Neuronal stem cell (in vitro differentiated cells): Measurements from ENCODE around the gene CEP85.
"Not testable (repeated sequence)": the region's sequence is repeated elsewhere in the genome, so short reads cannot be mapped to it uniquely, and the experiment has no call there.

Experiments used
- DNase-seq: peaks from one replicate; pipeline ENCODE4 v3.0.0-alpha.2; 2013; ENCODE audit warnings: low spot score
- H2AFZ ChIP-seq: one replicate; pipeline ENCODE4 v1.6.1; 2013; ENCODE audit warnings: mild to moderate bottlenecking, low read length, inconsistent platforms
- H2AK5ac ChIP-seq: 2 replicates; pipeline ENCODE4 v1.6.1; 2013; ENCODE audit warnings: low read depth, mild to moderate bottlenecking, inconsistent platforms, low read length, moderate library complexity, mixed read lengths
- H2BK120ac ChIP-seq: 2 replicates; pipeline ENCODE4 v1.6.1; 2013; ENCODE audit warnings: low read depth, mild to moderate bottlenecking, inconsistent platforms, low read length, moderate library complexity, mixed read lengths
- H2BK12ac ChIP-seq: one replicate; pipeline ENCODE4 v1.6.1; 2013; ENCODE audit warnings: low read length, inconsistent platforms
- H2BK15ac ChIP-seq: 2 replicates; pipeline ENCODE4 v1.6.1; 2013; ENCODE audit warnings: mild to moderate bottlenecking, low read length, inconsistent platforms, mixed read lengths
- H2BK5ac ChIP-seq: one replicate; pipeline ENCODE4 v1.6.1; 2013; ENCODE audit warnings: inconsistent platforms, mild to moderate bottlenecking, low read length, moderate library complexity
- H3K14ac ChIP-seq: one replicate; pipeline ENCODE4 v1.6.1; 2013; ENCODE audit warnings: low read length, inconsistent platforms
- H3K18ac ChIP-seq: 2 replicates; pipeline ENCODE4 v1.6.1; 2013; ENCODE audit warnings: low read length, inconsistent platforms
- H3K23ac ChIP-seq: 2 replicates; pipeline ENCODE4 v1.6.1; 2013; ENCODE audit warnings: low read depth, mild to moderate bottlenecking, mixed read lengths, low read length, inconsistent platforms; ENCODE audit not compliant: poor library complexity
- H3K27ac ChIP-seq: replicated peaks from 3 replicates; pipeline ENCODE4 v1.5.1; 2013; ENCODE audit warnings: low read length, inconsistent platforms
- H3K27me3 ChIP-seq, 3 experiments: 2 replicates each; pipeline ENCODE4 v1.6.1; 2013; ENCODE audit warnings: low read length in 3 of 3, mild to moderate bottlenecking in 2 of 3, inconsistent platforms in 1 of 3, low read depth in 1 of 3, mixed read lengths in 1 of 3, moderate library complexity in 1 of 3; ENCODE audit not compliant: control insufficient read depth in 3 of 3, insufficient read depth in 3 of 3
- H3K36me3 ChIP-seq, 2 donors: replicated peaks in 1 of 2; 2 replicates each; pipeline ENCODE4 v1.6.1; 2013; ENCODE audit warnings: low read length in 2 of 2; ENCODE audit not compliant: control insufficient read depth in 2 of 2, insufficient read depth in 2 of 2
- H3K4ac ChIP-seq: 2 replicates; pipeline ENCODE4 v1.6.1; 2013; ENCODE audit warnings: inconsistent platforms, mild to moderate bottlenecking, low read length, moderate library complexity
- H3K4me1 ChIP-seq, 2 donors: 1 replicate in 1 of 2; 2 replicates in 1 of 2; pipeline ENCODE4 v1.6.1; 2013; ENCODE audit warnings: low read length in 2 of 2, low read depth in 1 of 2; ENCODE audit not compliant: control insufficient read depth in 2 of 2, insufficient read depth in 1 of 2
- H3K4me2 ChIP-seq: one replicate; pipeline ENCODE4 v1.6.1; 2013; ENCODE audit warnings: mild to moderate bottlenecking, low read length, inconsistent platforms; ENCODE audit not compliant: insufficient read depth, poor library complexity, severe bottlenecking
- H3K4me3 ChIP-seq, 2 donors: 2 replicates each; pipeline ENCODE4 v1.5.1; 2013; ENCODE audit warnings: low read length in 2 of 2, mild to moderate bottlenecking in 2 of 2, inconsistent platforms in 1 of 2, moderate library complexity in 1 of 2
- H3K79me1 ChIP-seq: one replicate; pipeline ENCODE4 v1.6.1; 2013; ENCODE audit warnings: low read depth, mild to moderate bottlenecking, inconsistent platforms, low read length, moderate library complexity
- H3K9ac ChIP-seq: one replicate; pipeline ENCODE4 v1.6.1; 2013; ENCODE audit warnings: mild to moderate bottlenecking, low read depth, low read length, inconsistent platforms; ENCODE audit not compliant: poor library complexity
- H3K9me3 ChIP-seq, 2 donors: replicated peaks in 1 of 2; 2 replicates each; pipeline versions ENCODE3 to v1.6.1; 2013; ENCODE audit warnings: low read length in 2 of 2, mild to moderate bottlenecking in 2 of 2, inconsistent platforms in 1 of 2, low read depth in 1 of 2, mixed read lengths in 1 of 2, moderate library complexity in 1 of 2; ENCODE audit not compliant: control insufficient read depth in 2 of 2, insufficient read depth in 1 of 2
- H4K8ac ChIP-seq: one replicate; pipeline ENCODE4 v1.6.1; 2013; ENCODE audit warnings: low read depth, mild to moderate bottlenecking, inconsistent platforms, low read length, moderate library complexity
- H4K91ac ChIP-seq: one replicate; pipeline ENCODE4 v1.6.1; 2013; ENCODE audit warnings: low read length, low read depth, mild to moderate bottlenecking, inconsistent platforms; ENCODE audit not compliant: poor library complexity
- WGBS, 2 donors: extraction: QIAGEN DNeasy Blood & Tissue Kit; methylation state at CpG; one replicate each; pipeline ENCODE4 v1.1.7; 2013; ENCODE audit warnings: missing lambda C conversion rate in 2 of 2, mixed read lengths in 1 of 2; ENCODE audit not compliant: insufficient read length in 2 of 2, insufficient replicate concordance in 1 of 2; ENCODE audit errors: extremely low coverage in 2 of 2; 5-methylcytosine and 5-hydroxymethylcytosine counted together

The CEP85 gene

GRCh38 chr1:26221094-26221493 is 12.9 kb upstream of the CEP85 start:
- Histone ChIP-seq H3K27ac (no peak overlapping the region), H3K4me3 (no peak overlapping the region), H3K18ac (no peak overlapping the region), H3K27me3 (peaks cover 0 to 41% (median 11%) of the 10 kb centered on the region in 3 experiments), H3K23ac (no peak overlapping the region), H3K9me3 (no peaks in the 10 kb centered on the region), H3K79me1 (no peaks in the 10 kb centered on the region), H3K36me3 (no peaks in the 10 kb centered on the region), H2AFZ (no peak overlapping the region), H3K4me2 (no peak overlapping the region), H4K8ac (no peak overlapping the region), H2BK12ac (no peak overlapping the region), H2BK120ac (no peak overlapping the region), H3K4me1 (peaks cover 9 to 10% of the 10 kb centered on the region in 2 donors), H2AK5ac (no peak overlapping the region), H4K91ac (no peak overlapping the region), H2BK15ac (no peak overlapping the region), H2BK5ac (no peak overlapping the region), H3K14ac (no peak overlapping the region), H3K4ac (no peak overlapping the region), H3K9ac (no peak overlapping the region)
- WGBS, 2 donors, result no CpG with 5 or more reads among the region's 2 CpGs
- no peak for DNase-seq

GRCh38 chr1:26224606-26225005 is 9.4 kb upstream of the CEP85 start:
- Histone ChIP-seq H3K79me1 (no peaks in the 10 kb centered on the region), H2BK15ac (no peak overlapping the region), H3K18ac (no peak overlapping the region), H2BK12ac (no peak overlapping the region), H2BK5ac (no peak overlapping the region), H3K9me3 (peaks cover 0 to 3% of the 10 kb centered on the region in 2 donors), H3K9ac (no peak overlapping the region), H3K4ac (no peak overlapping the region), H3K23ac (no peak overlapping the region), H2AFZ (peak overlapping the region; percentile 83), H3K27ac (no peak overlapping the region), H2BK120ac (no peak overlapping the region), H2AK5ac (no peak overlapping the region), H3K36me3 (no peaks in the 10 kb centered on the region), H3K27me3 (peaks cover 0 to 62% (median 14%) of the 10 kb centered on the region in 3 experiments), H3K4me3 (no peak overlapping the region), H3K4me2 (no peak overlapping the region), H3K4me1 (peaks cover 9 to 10% of the 10 kb centered on the region in 2 donors), H4K8ac (no peak overlapping the region), H3K14ac (no peak overlapping the region), H4K91ac (no peak overlapping the region)
- DNase-seq, result no peak
- WGBS, 2 donors, result no CpG with 5 or more reads among the region's 7 CpGs

GRCh38 chr1:26225033-26225831 is 8.8 kb upstream of the CEP85 start:
- H2BK15ac ChIP-seq, result no peak overlapping the region
- no peak overlapping the region for H3K14ac ChIP-seq
- H3K4ac ChIP-seq, result no peak overlapping the region
- H2AK5ac ChIP-seq, result no peak overlapping the region
- no CpG with 5 or more reads among the region's 50 CpGs for WGBS, 2 donors
- peak overlapping the region; percentile 29 to 59 for H3K4me3 ChIP-seq
- no peak overlapping the region for H4K8ac ChIP-seq
- no peak overlapping the region for H2BK5ac ChIP-seq
- no peaks in the 10 kb centered on the region for H3K79me1 ChIP-seq
- peak overlapping the region; percentile 92 for H3K18ac ChIP-seq
- peaks cover 0 to 62% (median 14%) of the 10 kb centered on the region in 3 experiments for H3K27me3 ChIP-seq
- H3K9me3 ChIP-seq, result peaks cover 0 to 3% of the 10 kb centered on the region in 2 donors
- peaks cover 6 to 7% of the 10 kb centered on the region in 2 donors for H3K4me1 ChIP-seq
- peak overlapping the region; percentile 58 for H2BK12ac ChIP-seq
- peak overlapping the region; percentile 12 for H3K23ac ChIP-seq
- DNase-seq, result peak; percentile 78
- no peak overlapping the region for H3K27ac ChIP-seq
- peak overlapping the region; percentile 83 for H2AFZ ChIP-seq
- H2BK120ac ChIP-seq, result no peak overlapping the region
- no peaks in the 10 kb centered on the region for H3K36me3 ChIP-seq
- H4K91ac ChIP-seq, result no peak overlapping the region
- H3K9ac ChIP-seq, result peak overlapping the region; percentile 79
- H3K4me2 ChIP-seq, result peak overlapping the region; percentile 89

- not testable (repeated sequence) for H2BK15ac ChIP-seq, H3K4me3 ChIP-seq, H3K18ac ChIP-seq, H3K4me1 ChIP-seq, DNase-seq, H2AFZ ChIP-seq, H3K9ac ChIP-seq, H3K9me3 ChIP-seq, H3K79me1 ChIP-seq, H3K4ac ChIP-seq, H3K27ac ChIP-seq, H3K14ac ChIP-seq, H4K91ac ChIP-seq, H3K36me3 ChIP-seq, H2BK12ac ChIP-seq, H2AK5ac ChIP-seq, H4K8ac ChIP-seq, H2BK120ac ChIP-seq, H3K4me2 ChIP-seq, H2BK5ac ChIP-seq, H3K23ac ChIP-seq
- WGBS, 2 donors, result no CpG with 5 or more reads among the region's 2 CpGs
- peaks cover 0 to 27% (median 5%) of the 10 kb centered on the region in 3 experiments for H3K27me3 ChIP-seq
These were observed 3.3 kb upstream of the CEP85 start for GRCh38 chr1:26230682-26231081.
